ENCODE measurements around the gene ASTL.

DNA sequence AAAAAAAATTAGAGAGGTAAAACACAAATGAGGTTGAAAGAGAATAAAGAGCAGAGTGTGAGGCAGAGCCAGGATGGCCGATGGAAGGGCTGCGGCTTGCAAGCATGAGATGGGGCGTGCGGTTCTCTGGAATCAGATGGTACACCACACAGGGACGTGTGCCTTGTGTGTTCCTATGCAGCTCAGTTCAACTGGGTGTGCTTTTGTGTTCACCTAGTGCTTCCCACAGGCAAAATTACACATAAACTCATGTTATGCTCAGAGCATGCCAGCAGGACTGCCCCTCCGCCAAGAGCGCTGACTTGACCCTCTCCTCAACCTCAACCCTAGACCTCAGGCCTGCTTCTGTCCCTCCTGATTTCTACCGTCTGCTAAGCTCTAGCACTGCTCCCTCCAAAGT lies 45.9 kb upstream of the ASTL start:
- TF ChIP-seq, protein P1, sequence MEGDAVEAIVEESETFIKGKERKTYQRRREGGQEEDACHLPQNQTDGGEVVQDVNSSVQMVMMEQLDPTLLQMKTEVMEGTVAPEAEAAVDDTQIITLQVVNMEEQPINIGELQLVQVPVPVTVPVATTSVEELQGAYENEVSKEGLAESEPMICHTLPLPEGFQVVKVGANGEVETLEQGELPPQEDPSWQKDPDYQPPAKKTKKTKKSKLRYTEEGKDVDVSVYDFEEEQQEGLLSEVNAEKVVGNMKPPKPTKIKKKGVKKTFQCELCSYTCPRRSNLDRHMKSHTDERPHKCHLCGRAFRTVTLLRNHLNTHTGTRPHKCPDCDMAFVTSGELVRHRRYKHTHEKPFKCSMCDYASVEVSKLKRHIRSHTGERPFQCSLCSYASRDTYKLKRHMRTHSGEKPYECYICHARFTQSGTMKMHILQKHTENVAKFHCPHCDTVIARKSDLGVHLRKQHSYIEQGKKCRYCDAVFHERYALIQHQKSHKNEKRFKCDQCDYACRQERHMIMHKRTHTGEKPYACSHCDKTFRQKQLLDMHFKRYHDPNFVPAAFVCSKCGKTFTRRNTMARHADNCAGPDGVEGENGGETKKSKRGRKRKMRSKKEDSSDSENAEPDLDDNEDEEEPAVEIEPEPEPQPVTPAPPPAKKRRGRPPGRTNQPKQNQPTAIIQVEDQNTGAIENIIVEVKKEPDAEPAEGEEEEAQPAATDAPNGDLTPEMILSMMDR (conservative IDR thresholded peaks at IDR 0.05 in 1 of 2, IDR thresholded peaks at IDR 0.05 in 1 of 2; ENCODE audit: extremely low read depth in 1 of 2, insufficient read depth in 1 of 2, low read depth in 1 of 2, low read length in 2 of 2) = no peak
- TF ChIP-seq EZH2 (IDR thresholded peaks at IDR 0.05; ENCODE audit: borderline replicate concordance, low read length) = no peak

Data from mammary epithelial cell (primary cell).